Urinary bladder (tissue), 4 donors: ENCODE measurements around the gene KMO. TPM values are rescaled to one million over a fixed set of nuclear protein-coding genes. Genes with fewer than 3 reads are reported as not detected.

ENCODE experiments used
- DNase-seq: peaks from one replicate; pipeline ENCODE4 v3.0.0-alpha.2; 2015; ENCODE audit errors: extremely low spot score
- H3K27ac ChIP-seq: one replicate; pipeline ENCODE4 v1.5.1; 2013; ENCODE audit warnings: low read depth, mild to moderate bottlenecking, moderate library complexity
- H3K36me3 ChIP-seq: one replicate; pipeline ENCODE4 v1.6.1; 2013; ENCODE audit warnings: mild to moderate bottlenecking, moderate library complexity; ENCODE audit not compliant: insufficient read depth
- H3K4me1 ChIP-seq: one replicate; pipeline ENCODE4 v1.6.1; 2013; ENCODE audit warnings: mild to moderate bottlenecking, moderate library complexity; ENCODE audit not compliant: insufficient read depth
- H3K4me3 ChIP-seq: one replicate; pipeline ENCODE4 v1.5.1; 2013; ENCODE audit warnings: low read depth, low read length
- WGBS: extraction: QIAGEN DNeasy Blood & Tissue Kit; methylation state at CpG from one replicate; pipeline ENCODE4 v1.1.7; 2013; 5-methylcytosine and 5-hydroxymethylcytosine counted together
- polyA plus RNA-seq: library from polyadenylated mRNA; stranded (reverse); fragments of 200-250 nt; gene quantifications from one replicate; pipeline ENCODE4 v1.2.3, GENCODE V29; 2013
- total RNA-seq: library from RNA; depleted of rRNA; stranded (reverse); fragments of >200 nt; gene quantifications from one replicate; pipeline ENCODE4 v1.2.3, GENCODE V29; 2014
- donor health status: healthy with polysubstance abuse.
- donor health status: healthy.

The KMO gene
- total and polyA plus RNA-seq, 2 donors: 0.35 to 0.37 TPM

DNA sequence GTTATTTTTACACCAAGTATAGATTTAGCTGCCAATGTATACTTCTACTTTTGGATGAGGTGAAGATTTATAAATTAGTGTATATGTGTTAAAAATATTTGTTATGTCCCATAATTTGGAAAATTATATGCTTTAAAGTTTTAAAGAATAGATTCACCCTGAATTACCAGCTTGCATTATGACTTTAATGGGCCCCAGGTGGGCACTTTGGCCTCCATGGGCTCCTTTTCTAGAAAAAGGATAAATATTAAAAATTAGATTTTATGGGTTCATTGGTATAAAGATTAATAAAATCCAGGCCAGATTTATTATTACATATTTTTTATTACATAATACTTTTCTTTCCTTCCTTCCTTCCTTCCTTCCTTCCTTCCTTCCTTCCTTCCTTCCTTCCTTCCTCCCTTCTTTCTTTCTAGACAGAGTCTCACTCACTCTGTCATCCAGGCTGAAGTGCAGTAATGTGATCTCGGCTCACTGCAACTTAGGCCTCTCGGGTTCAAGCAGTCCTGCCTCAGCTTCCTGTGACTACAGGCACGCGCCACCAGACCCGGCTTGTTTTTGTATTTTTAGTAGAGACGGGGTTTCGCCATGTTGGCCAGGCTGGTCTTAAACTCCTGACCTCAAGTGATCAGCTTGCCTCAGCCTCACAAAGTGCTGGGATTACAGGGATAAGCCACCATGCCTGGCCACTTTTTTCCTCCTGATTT is 21.9 kb downstream of the KMO start:
- WGBS: 77% methylated on average over 7 of the region's 7 CpGs
- Histone ChIP-seq H3K27ac (no peak overlapping the region), H3K4me3 (no peak overlapping the region), H3K36me3 (no peaks in the 10 kb centered on the region), H3K4me1 (no peaks in the 10 kb centered on the region)
- DNase-seq: no peak

DNA sequence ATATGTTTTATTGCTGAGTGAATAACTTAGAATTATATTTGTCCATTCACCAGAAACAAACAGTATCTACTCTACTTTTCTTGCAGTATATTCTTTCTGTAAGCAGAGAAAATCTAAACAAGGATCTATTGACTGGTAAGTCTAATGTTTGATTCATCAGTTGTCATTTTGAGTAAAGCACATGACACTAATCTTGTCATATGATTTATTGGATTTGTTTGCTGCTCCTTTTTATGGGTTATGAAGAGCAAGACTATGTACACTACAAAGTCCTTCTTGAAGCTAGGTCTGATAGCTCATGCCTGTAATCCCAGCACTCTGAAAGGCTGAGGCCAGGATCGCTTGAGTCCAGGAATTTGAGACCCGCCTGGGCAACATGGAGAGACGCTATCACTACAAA is 23.3 kb downstream of the KMO start:
- H3K36me3 ChIP-seq: no peaks in the 10 kb centered on the region
- no peak overlapping the region for H3K4me3 ChIP-seq
- 87% methylated on average over 3 of the region's 3 CpGs for WGBS
- H3K27ac ChIP-seq: no peak overlapping the region
- H3K4me1 ChIP-seq: no peaks in the 10 kb centered on the region
- no peak for DNase-seq

- 80% methylated on average over 5 of the region's 5 CpGs for WGBS
- DNase-seq: no peak
- H3K4me3 ChIP-seq: no peak overlapping the region
- H3K4me1 ChIP-seq: no peaks in the 10 kb centered on the region
- no peaks in the 10 kb centered on the region for H3K36me3 ChIP-seq
- H3K27ac ChIP-seq: no peak overlapping the region
Observed at GRCh38 chr1:241557031-241557430, 24.9 kb downstream of the KMO start.

DNA sequence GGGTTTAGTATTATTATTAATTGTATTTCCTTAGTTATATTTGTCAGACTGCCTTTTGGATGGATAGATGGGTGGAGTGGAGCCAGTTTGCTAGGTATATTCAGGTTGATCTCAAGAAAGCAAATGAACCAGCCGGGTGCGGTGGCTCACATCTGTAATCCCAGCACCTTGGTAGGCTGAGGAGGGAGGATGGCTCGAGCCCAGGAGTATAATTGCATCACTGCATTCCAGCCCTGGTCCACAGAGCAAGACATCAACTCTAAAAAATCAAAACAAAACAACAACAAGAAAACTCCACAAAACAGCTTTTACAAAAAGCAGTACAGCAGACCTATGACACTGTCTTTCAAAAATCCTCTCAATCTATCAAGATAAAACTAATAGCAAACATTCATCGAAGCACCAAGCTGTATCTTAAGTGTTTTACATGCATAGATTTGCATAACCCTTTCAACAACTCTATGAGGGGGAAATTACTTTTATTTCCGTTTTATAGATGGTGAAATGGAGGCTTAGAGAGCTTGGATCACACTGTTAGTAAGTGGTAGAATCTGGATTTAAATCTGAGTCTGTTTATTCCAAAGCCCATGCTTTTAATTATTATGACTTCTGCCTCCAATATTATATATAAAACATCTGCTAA is 25.5 kb downstream of the KMO start:
- H3K4me1 ChIP-seq: no peaks in the 10 kb centered on the region
- WGBS: 71% methylated on average over 5 of the region's 5 CpGs
- H3K4me3 ChIP-seq: no peak overlapping the region
- H3K36me3 ChIP-seq: no peaks in the 10 kb centered on the region
- no peak overlapping the region for H3K27ac ChIP-seq
- no peak for DNase-seq

DNA sequence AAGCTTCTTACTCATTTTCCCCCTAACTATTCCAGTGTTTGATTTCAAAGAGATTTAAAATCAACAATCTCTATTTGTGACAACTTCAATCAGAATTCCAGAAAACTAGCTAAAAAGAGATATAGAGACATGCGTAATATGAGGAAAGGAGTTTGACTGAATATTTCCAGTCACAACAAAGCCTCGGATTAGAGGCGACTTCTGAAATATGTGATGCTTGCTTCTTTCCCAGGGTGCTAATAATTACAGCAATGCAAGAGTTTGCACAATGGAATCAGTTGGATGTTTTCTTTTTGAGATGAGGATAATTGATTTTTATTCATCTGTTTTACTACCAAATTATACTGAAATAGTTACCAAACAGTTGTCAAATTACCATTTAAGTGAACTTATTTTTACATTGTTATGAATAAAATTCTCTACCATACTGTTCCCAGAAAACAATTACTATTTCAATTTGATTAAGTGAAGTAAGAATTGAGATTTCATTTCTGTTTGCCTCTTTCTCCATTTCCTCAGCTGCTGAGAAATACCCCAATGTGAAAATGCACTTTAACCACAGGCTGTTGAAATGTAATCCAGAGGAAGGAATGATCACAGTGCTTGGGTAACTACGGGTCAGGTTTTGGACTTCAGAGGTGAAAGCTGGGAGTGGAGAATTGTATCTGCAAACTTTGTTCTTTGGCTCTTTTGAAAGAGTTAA is 28.1 kb downstream of the KMO start:
- no peak overlapping the region for H3K27ac ChIP-seq
- no peaks in the 10 kb centered on the region for H3K4me1 ChIP-seq
- H3K36me3 ChIP-seq: no peaks in the 10 kb centered on the region
- WGBS: 84% methylated on average over 4 of the region's 4 CpGs
- DNase-seq: no peak
- H3K4me3 ChIP-seq: no peak overlapping the region

GRCh38 chr1:241560849-241561187 is 28.6 kb downstream of the KMO start:
- Histone ChIP-seq H3K4me1 (no peaks in the 10 kb centered on the region), H3K4me3 (no peak overlapping the region), H3K36me3 (no peaks in the 10 kb centered on the region), H3K27ac (no peak overlapping the region)
- DNase-seq: no peak
- WGBS: 84% methylated on average over 3 of the region's 3 CpGs

GRCh38 chr1:241569848-241570247 is 37.7 kb downstream of the KMO start:
- WGBS: 90% methylated on average over 2 of the region's 2 CpGs

DNA sequence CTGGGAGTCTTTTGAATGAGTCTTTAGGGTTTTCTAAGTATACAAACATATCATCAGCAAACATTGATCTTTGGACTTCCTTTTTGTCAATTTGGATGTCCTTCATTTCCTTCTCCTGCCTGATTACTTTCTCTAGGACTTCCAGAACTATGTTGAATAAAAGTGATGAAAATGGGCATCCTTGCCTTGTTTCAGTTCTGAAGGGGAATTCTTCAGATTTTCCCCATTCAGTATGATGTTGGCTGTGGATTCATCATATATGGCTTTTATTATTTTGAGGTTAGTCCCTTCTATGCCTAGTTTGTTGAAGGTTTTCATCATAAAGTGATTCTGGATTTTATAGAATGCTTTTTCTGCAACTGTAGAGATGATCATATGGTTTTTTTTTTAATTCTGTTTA is 42.0 kb downstream of the KMO start:
- Histone ChIP-seq H3K4me3 (no peak overlapping the region), H3K27ac (no peak overlapping the region), H3K36me3 (peaks cover 2% of the 10 kb centered on the region), H3K4me1 (no peaks in the 10 kb centered on the region)
- DNase-seq: no peak

More at GRCh38 chr1:241569848-241570247, 37.7 kb downstream of the KMO start:
- no peak overlapping the region for H3K4me3 ChIP-seq
- no peak for DNase-seq
- H3K27ac ChIP-seq: no peak overlapping the region
- H3K36me3 ChIP-seq: peaks cover 2% of the 10 kb centered on the region
- no peaks in the 10 kb centered on the region for H3K4me1 ChIP-seq

- Histone ChIP-seq H3K36me3 (no peaks in the 10 kb centered on the region), H3K4me1 (no peaks in the 10 kb centered on the region), H3K27ac (no peak overlapping the region), H3K4me3 (no peak overlapping the region)
- 64% methylated on average over 4 of the region's 4 CpGs for WGBS
- no peak for DNase-seq
Observed at GRCh38 chr1:241579434-241579833, 47.3 kb downstream of the KMO start.

DNA sequence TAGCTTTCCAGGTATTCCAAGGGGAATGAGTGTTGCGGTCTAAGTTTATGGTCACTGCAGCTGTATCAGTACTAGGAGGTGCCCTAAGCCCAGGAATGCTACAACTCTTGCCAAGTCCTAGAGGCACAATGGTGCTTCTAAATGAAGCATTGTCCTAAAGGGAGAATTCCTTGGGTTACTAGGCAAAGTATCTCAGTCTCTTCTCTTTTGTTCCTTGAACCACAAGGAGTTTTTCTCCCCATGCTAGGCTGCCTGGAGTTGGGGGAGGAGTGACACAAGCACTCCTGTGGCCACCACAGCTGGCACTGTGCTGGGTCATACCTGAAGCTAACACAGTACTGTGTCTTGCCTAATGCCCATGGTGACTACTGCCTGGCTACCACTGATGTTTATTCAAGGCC is 50.7 kb downstream of the KMO start:
- WGBS: 95% methylated on average over 1 of the region's 1 CpG
- no peaks in the 10 kb centered on the region for H3K4me1 ChIP-seq
- no peak overlapping the region for H3K27ac ChIP-seq
- H3K4me3 ChIP-seq: no peak overlapping the region
- no peak for DNase-seq
- H3K36me3 ChIP-seq: no peaks in the 10 kb centered on the region

DNA sequence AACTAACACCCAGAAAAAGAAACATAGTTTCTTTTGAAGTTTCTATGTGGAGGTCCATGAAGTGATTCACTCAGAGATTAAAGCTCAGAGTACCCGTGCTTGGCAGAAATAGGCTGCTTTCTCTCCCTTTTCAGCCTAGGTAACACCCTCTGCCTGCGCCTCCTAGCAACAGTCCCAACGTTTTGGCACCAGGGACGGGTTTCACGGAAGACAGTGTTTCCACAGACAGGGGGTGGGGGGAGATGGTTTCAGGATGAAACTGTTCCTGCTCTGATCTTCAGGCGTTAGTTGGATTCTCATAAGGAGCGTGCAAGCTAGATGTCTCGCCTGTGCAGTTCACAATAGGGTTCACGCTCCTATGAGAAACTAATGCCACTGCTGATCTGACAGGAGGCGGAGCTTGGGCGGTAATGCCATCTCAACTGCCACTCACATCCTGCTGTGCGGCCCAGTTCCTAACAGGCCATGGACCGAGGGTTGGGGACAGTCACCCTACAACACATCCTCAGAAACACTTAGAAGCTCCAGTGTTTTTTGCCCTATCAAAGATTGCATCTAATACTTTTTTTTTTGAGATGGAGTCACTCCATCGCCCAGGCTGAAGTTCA is 54.8 kb downstream of the KMO start:
- Histone ChIP-seq H3K27ac (no peak overlapping the region), H3K4me1 (no peaks in the 10 kb centered on the region), H3K36me3 (no peaks in the 10 kb centered on the region), H3K4me3 (no peak overlapping the region)
- no peak for DNase-seq
- WGBS: 79% methylated on average over 14 of the region's 14 CpGs

DNA sequence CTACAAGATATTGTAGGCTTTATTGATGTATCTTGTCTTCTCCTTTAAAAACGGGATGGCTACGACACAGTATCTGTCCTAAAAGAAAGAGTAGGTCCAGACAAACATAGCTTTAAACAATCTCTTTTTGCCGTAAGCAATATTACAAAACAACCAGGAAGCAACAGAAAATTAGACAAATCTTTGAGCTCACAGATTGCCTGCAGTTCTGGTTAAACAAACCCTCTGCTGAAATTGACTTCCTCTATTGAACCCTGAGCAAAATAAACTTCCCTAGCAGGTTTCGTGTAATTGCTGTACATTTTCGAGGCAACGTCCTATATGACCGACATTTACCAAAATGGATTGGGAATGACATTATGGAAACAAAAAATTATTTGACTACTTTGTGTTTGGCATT is 57.3 kb downstream of the KMO start:
- 89% methylated on average over 7 of the region's 7 CpGs for WGBS

GRCh38 chr1:241590719-241591118 is 58.5 kb downstream of the KMO start:
- 40% methylated on average over 4 of the region's 4 CpGs for WGBS
- H3K27ac ChIP-seq: no peak overlapping the region
- H3K4me1 ChIP-seq: no peaks in the 10 kb centered on the region
- H3K36me3 ChIP-seq: no peaks in the 10 kb centered on the region
- H3K4me3 ChIP-seq: no peak overlapping the region
- no peak for DNase-seq

More for the DNA sequence above, 57.3 kb downstream of the KMO start:
- no peak overlapping the region for H3K27ac ChIP-seq
- no peak for DNase-seq
- H3K4me1 ChIP-seq: no peaks in the 10 kb centered on the region
- no peaks in the 10 kb centered on the region for H3K36me3 ChIP-seq
- H3K4me3 ChIP-seq: no peak overlapping the region

DNA sequence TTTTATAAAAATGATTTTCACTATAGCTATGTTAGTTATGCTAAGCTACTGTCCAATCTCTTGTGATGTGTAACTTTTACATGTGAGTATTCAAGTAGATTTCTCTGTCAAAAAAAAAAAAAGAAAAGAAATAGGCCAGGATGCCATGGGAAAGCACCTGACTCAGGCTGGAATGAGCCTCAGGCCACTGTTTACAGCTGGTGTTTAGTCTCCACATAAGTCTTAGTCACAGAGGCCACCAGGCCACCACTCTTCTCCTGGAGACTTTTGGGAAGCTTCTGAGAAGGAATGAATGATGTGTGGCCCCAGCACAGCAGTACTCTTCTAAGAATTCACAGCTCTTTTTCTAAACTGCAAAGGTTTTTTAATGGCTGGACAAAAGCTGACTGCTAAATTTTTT is 59.1 kb downstream of the KMO start:
- Histone ChIP-seq H3K36me3 (no peaks in the 10 kb centered on the region), H3K27ac (no peak overlapping the region), H3K4me3 (no peak overlapping the region), H3K4me1 (no peaks in the 10 kb centered on the region)
- DNase-seq: no peak
